Parathyroid adenoma (tissue), 2 donors: ENCODE results near the gene PSMB3.

ENCODE experiments used
- H2AFZ ChIP-seq: fragments of 300-600 bp; sonication (generic); one replicate; pipeline ENCODE4 v1.7.0; 2017; ENCODE audit warnings: antibody characterized with exemption, mild to moderate bottlenecking
- H3K27ac ChIP-seq: fragments of 300-600 bp; sonication (generic); one replicate; pipeline ENCODE4 v1.7.0; 2017
- H3K27me3 ChIP-seq: fragments of 300-600 bp; sonication (generic); one replicate; pipeline ENCODE4 v1.7.0; 2017; ENCODE audit warnings: low read length; ENCODE audit not compliant: control insufficient read depth, insufficient read depth
- H3K36me3 ChIP-seq: fragments of 300-600 bp; sonication (generic); one replicate; pipeline ENCODE4 v1.7.0; 2017; ENCODE audit warnings: low read length; ENCODE audit not compliant: control insufficient read depth, insufficient read depth
- H3K4me1 ChIP-seq: fragments of 300-600 bp; sonication (generic); one replicate; pipeline ENCODE4 v1.7.0; 2017; ENCODE audit warnings: control low read depth
- H3K4me2 ChIP-seq: fragments of 300-600 bp; sonication (generic); one replicate; pipeline ENCODE4 v1.7.0; 2017; ENCODE audit warnings: low read length
- H3K4me3 ChIP-seq: fragments of 300-600 bp; sonication (generic); one replicate; pipeline ENCODE4 v1.7.0; 2017; ENCODE audit warnings: low read depth, low read length
- H3K79me2 ChIP-seq: fragments of 300-600 bp; sonication (generic); one replicate; pipeline ENCODE4 v1.7.0; 2017; ENCODE audit warnings: control low read depth
- H3K9ac ChIP-seq: fragments of 300-600 bp; sonication (generic); one replicate; pipeline ENCODE4 v1.7.0; 2017; ENCODE audit warnings: mild to moderate bottlenecking
- H3K9me3 ChIP-seq: fragments of 300-600 bp; sonication (generic); one replicate; pipeline ENCODE4 v1.7.0; 2017; ENCODE audit warnings: low read length; ENCODE audit not compliant: control insufficient read depth
- CTCF ChIP-seq: fragments of 300-600 bp; sonication (generic); IDR thresholded peaks from one replicate; pipeline ENCODE4 v1.7.0; 2017; ENCODE audit warnings: antibody characterized with exemption, mild to moderate bottlenecking
- donor health status: primary hyperparathyroidism.

Gene PSMB3

GRCh38 chr17:38746849-38747462 lies 5.6 kb upstream of the PSMB3 start:
- Histone ChIP-seq H3K9ac (no peak overlapping the region), H2AFZ (peak overlapping the region; percentile 83), H3K4me2 (peak overlapping the region; percentile 79), H3K4me3 (peak overlapping the region; percentile 75), H3K27ac (peak overlapping the region; percentile 78), H3K27me3 (no peaks in the 10 kb centered on the region), H3K36me3 (no peaks in the 10 kb centered on the region), H3K4me1 (peaks cover 38% of the 10 kb centered on the region), H3K9me3 (no peaks in the 10 kb centered on the region), H3K79me2 (peaks cover 10% of the 10 kb centered on the region)
- no peak for TF ChIP-seq CTCF

- Histone ChIP-seq H2AFZ (peak overlapping the region; percentile 83), H3K4me3 (peak overlapping the region; percentile 75), H3K27ac (peak overlapping the region; percentile 78), H3K9ac (peak overlapping the region; percentile 88), H3K27me3 (no peaks in the 10 kb centered on the region), H3K36me3 (no peaks in the 10 kb centered on the region), H3K4me1 (peaks cover 35% of the 10 kb centered on the region), H3K9me3 (no peaks in the 10 kb centered on the region), H3K79me2 (peaks cover 11% of the 10 kb centered on the region), H3K4me2 (peak overlapping the region; percentile 79)
- TF ChIP-seq CTCF = no peak
Observed at GRCh38 chr17:38747463-38748148, 4.9 kb upstream of the PSMB3 start.

- H3K4me1 ChIP-seq = peaks cover 34% of the 10 kb centered on the region
Observed at GRCh38 chr17:38748149-38748891, 4.2 kb upstream of the PSMB3 start, which contains the start of gene PCGF2. TSS of gene PCGF2 (minus strand) at chr17:38748336. CDS start at chr17:38740402, 7,934 bp downstream.

GRCh38 chr17:38748892-38749222 lies 3.7 kb upstream of the PSMB3 start:
- H3K9ac ChIP-seq = peak overlapping the region; percentile 85
- H2AFZ ChIP-seq = peak overlapping the region; percentile 74
- H3K4me2 ChIP-seq = peak overlapping the region; percentile 93
- TF ChIP-seq CTCF = no peak
- peaks cover 23% of the 10 kb centered on the region for H3K79me2 ChIP-seq
- no peaks in the 10 kb centered on the region for H3K36me3 ChIP-seq
- peak overlapping the region; percentile 96 for H3K27ac ChIP-seq
- no peaks in the 10 kb centered on the region for H3K27me3 ChIP-seq
- H3K4me3 ChIP-seq = peak overlapping the region; percentile 88
- H3K9me3 ChIP-seq = no peaks in the 10 kb centered on the region
- peaks cover 33% of the 10 kb centered on the region for H3K4me1 ChIP-seq

More at GRCh38 chr17:38748149-38748891, 4.2 kb upstream of the PSMB3 start, which contains the start of gene PCGF2:
- H3K4me2 ChIP-seq = peak within 1 kb of the TSS; percentile 93
- no peaks in the 10 kb centered on the region for H3K27me3 ChIP-seq
- H3K36me3 ChIP-seq = no peaks in the 10 kb centered on the region
- H3K27ac ChIP-seq = peak within 1 kb of the TSS; percentile 96
- peak within 1 kb of the TSS; percentile 88 for H3K9ac ChIP-seq
- no peak for TF ChIP-seq CTCF
- no peaks in the 10 kb centered on the region for H3K9me3 ChIP-seq
- peaks cover 18% of the 10 kb centered on the region for H3K79me2 ChIP-seq
- H3K4me3 ChIP-seq = peak within 1 kb of the TSS; percentile 88
- peak within 1 kb of the TSS; percentile 83 for H2AFZ ChIP-seq
